Loucy (cell line): ENCODE data around the gene OR6N2.

Experiments
- CTCF ChIP-seq: fragments of 200-600 bp; sonication (generic); conservative IDR thresholded peaks from 2 replicates; pipeline ENCODE4 v1.5.1; 2014; ENCODE audit warnings: mild to moderate bottlenecking, antibody characterized with exemption, low read length
- EZH2phosphoT487 ChIP-seq: fragments of 200-600 bp; IDR thresholded peaks from 2 replicates; pipeline ENCODE4 v1.6.1; 2018; ENCODE audit warnings: antibody characterized with exemption, mild to moderate bottlenecking, moderate library complexity, borderline replicate concordance

- TF ChIP-seq CTCF (no peak), EZH2phosphoT487 (no peak)
Observed at GRCh38 chr1:158818560-158818959, 37.6 kb upstream of the OR6N2 start.
